ENCODE measurements around the gene RHOD. TPM values are rescaled to one million over a fixed set of nuclear protein-coding genes. Genes with fewer than 3 reads are reported as not detected.

RHOD gene
- total and polyA plus RNA-seq, 10 of the 15 experiments (the other 5 are each of a cell fraction or from before 2014, with no cell fraction given), result 0.15 to 2.6 (median 1.9) TPM; not detected in 2

GRCh38 chr11:67032830-67033551, 23.7 kb upstream of the RHOD start:
- no peak for TF ChIP-seq CREB1 (IDR thresholded peaks at IDR 0.05; ENCODE audit: low read depth)
- no peak for TF ChIP-seq SIN3A (IDR thresholded peaks at IDR 0.05; ENCODE audit: low read depth, low read length)
- no peak for TF ChIP-seq CTCF (IDR thresholded peaks at IDR 0.05 in 2 of 3, conservative IDR thresholded peaks at IDR 0.05 in 1 of 3; ENCODE audit: control insufficient read depth in 2 of 3, extremely low read depth in 1 of 3, insufficient read depth in 1 of 3, low read depth in 3 of 3, low read length in 3 of 3)
- no peak for TF ChIP-seq ZNF384 (IDR thresholded peaks at IDR 0.05; ENCODE audit: borderline replicate concordance, low read depth, low read length)
- TF ChIP-seq GATAD2B (conservative IDR thresholded peaks at IDR 0.05; ENCODE audit: low read depth), result no peak
- TF ChIP-seq ZBED1 (IDR thresholded peaks at IDR 0.05; ENCODE audit: borderline replicate concordance), result no peak
- no peak for TF ChIP-seq CHD4 (IDR thresholded peaks at IDR 0.05)
- no peak for TF ChIP-seq PML (IDR thresholded peaks at IDR 0.05; ENCODE audit: low read length)
- TF ChIP-seq TCF7 (IDR thresholded peaks at IDR 0.05; ENCODE audit: borderline replicate concordance), result no peak
- TF ChIP-seq SMC3 (IDR thresholded peaks at IDR 0.05; ENCODE audit: borderline replicate concordance, low read length), result no peak
- TF ChIP-seq RELB (IDR thresholded peaks at IDR 0.05; ENCODE audit: low read depth), result no peak
- no peak for TF ChIP-seq ZNF687 (IDR thresholded peaks at IDR 0.05)
- in situ Hi-C loops (cut with MboI), result no loop called here
- no peaks in the 10 kb centered on the region for H3K79me2 ChIP-seq (ENCODE audit: control insufficient read depth, insufficient read depth, low read length)
- RAD21 ChIA-PET (ENCODE audit: unreplicated experiment), result no interaction called here
- DNase-seq (ENCODE audit: low read depth, low spot score) (no peak), FAIRE-seq (no peak), ATAC-seq (no peak)
- peaks cover 39% of the 10 kb centered on the region for H3K4me1 ChIP-seq (ENCODE audit: control insufficient read depth, insufficient read depth, low read length)
- intact Hi-C loops (cut with micrococcal nuclease; ENCODE audit: unreplicated experiment), result no loop called here
- H3K9me3 ChIP-seq (replicated peaks; ENCODE audit: control insufficient read depth, insufficient read depth, low read length), result no peaks in the 10 kb centered on the region
- no peaks in the 10 kb centered on the region for H3K36me3 ChIP-seq (ENCODE audit: control insufficient read depth in 2 of 2, insufficient read depth in 2 of 2, low read length in 1 of 2)
- no peak overlapping the region for H3K9ac ChIP-seq (ENCODE audit: control insufficient read depth, insufficient read depth, low read length)
- SMC1A ChIA-PET (ENCODE audit: uncharacterized antibody, unreplicated experiment), result no interaction called here
- H4K20me1 ChIP-seq (ENCODE audit: control insufficient read depth, insufficient read depth), result no peaks in the 10 kb centered on the region
- no peak overlapping the region for H3K27ac ChIP-seq (ENCODE audit: control insufficient read depth, insufficient read depth)
- no peak overlapping the region for H2AFZ ChIP-seq (ENCODE audit: control insufficient read depth, low read depth, low read length)
- CTCF ChIA-PET, result no interaction called here
- H3K4me3 ChIP-seq, result no peak overlapping the region
- H3K4me2 ChIP-seq (ENCODE audit: control insufficient read depth, insufficient read depth), result no peak overlapping the region
- no peaks in the 10 kb centered on the region; a peak in 2 of 4 replicates for H3K27me3 ChIP-seq (replicated peaks in 1 of 2; ENCODE audit: control insufficient read depth in 2 of 2, insufficient read depth in 2 of 2, low read length in 1 of 2)
- 72% methylated on average over 10 of the region's 12 CpGs for WGBS (ENCODE audit: insufficient coverage, insufficient replicate concordance, low lambda C conversion rate, missing lambda C conversion rate)
- BruUV-seq (replicated peaks), result no TSS peak
- POLR2A ChIA-PET, result no interaction called here
